Uterus (tissue), 4 donors: ENCODE data around the gene APC2. TPM values are rescaled to one million over a fixed set of nuclear protein-coding genes. Genes with fewer than 3 reads are reported as not detected.

Source experiments
- DNase-seq, 2 donors: peaks; one replicate each; pipeline ENCODE4 v3.0.0-alpha.2; 2019 to 2020
- H3K27ac ChIP-seq, 2 donors: fragments of 200-600 bp; sonication (generic); 1 replicate in 1 of 2; 2 replicates in 1 of 2; pipeline ENCODE4 v1.5.1; 2016 to 2018
- H3K27me3 ChIP-seq, 2 donors: fragments of 200-600 bp; sonication (generic); one replicate each; pipeline ENCODE4 v1.5.1; 2018 to 2019; ENCODE audit warnings: control low read depth in 1 of 2
- H3K36me3 ChIP-seq, 2 donors: fragments of 200-600 bp; sonication (generic); one replicate each; pipeline ENCODE4 v1.5.1; 2019; ENCODE audit warnings: control low read depth in 1 of 2
- H3K4me1 ChIP-seq, 2 donors: fragments of 200-600 bp; sonication (generic); one replicate each; pipeline ENCODE4 v1.5.1; 2018 to 2019; ENCODE audit warnings: control low read depth in 1 of 2
- H3K4me3 ChIP-seq, 2 donors: fragments of 200-600 bp; sonication (generic); 1 replicate in 1 of 2; 2 replicates in 1 of 2; pipeline ENCODE4 v1.5.1; 2018 to 2019; ENCODE audit warnings: mild to moderate bottlenecking in 1 of 2
- H3K9me3 ChIP-seq, 2 donors: fragments of 200-600 bp; sonication (generic); one replicate each; pipeline ENCODE4 v1.5.1; 2019; ENCODE audit warnings: control low read depth in 1 of 2
- POLR2A ChIP-seq, 2 donors: fragments of 450-650 bp; IDR thresholded peaks; one replicate each; pipeline ENCODE4 v1.6.1; 2016; ENCODE audit warnings: antibody characterized with exemption in 2 of 2, mild to moderate bottlenecking in 1 of 2, moderate library complexity in 1 of 2
- intact Hi-C: fragments of 100-400 bp; cut with DNase I; formaldehyde crosslinking; loops from one replicate; pipeline ENCODE4 v1.15.1; 2023; ENCODE audit warnings: low total_unique reads
- total RNA-seq, 4 donors: library from RNA; depleted of rRNA in 3 of 4; stranded (reverse); fragments of >200 nt in 3 of 4; gene quantifications; one replicate each; pipeline versions ENCODE4 v1.1.0 to v1.2.4, GENCODE V29; 2014 to 2023
- TF ChIP-seq, protein P1 (sequence below), 4 experiments: fragments of 200-600 bp in 2 of 4; fragments of 450-650 bp in 2 of 4; sonication (generic) in 2 of 4; IDR thresholded peaks; one replicate each; pipeline ENCODE4 v1.5.1; 2016 to 2019; ENCODE audit warnings: antibody characterized with exemption in 4 of 4, mild to moderate bottlenecking in 2 of 4, moderate library complexity in 1 of 4
- donor health status: DM: yes; HTN: yes; CAD: no.

Gene APC2
- total RNA-seq, 4 donors from 2014 or later: 0.12 to 3.5 (median 0.77) TPM; not detected in 1

DNA sequence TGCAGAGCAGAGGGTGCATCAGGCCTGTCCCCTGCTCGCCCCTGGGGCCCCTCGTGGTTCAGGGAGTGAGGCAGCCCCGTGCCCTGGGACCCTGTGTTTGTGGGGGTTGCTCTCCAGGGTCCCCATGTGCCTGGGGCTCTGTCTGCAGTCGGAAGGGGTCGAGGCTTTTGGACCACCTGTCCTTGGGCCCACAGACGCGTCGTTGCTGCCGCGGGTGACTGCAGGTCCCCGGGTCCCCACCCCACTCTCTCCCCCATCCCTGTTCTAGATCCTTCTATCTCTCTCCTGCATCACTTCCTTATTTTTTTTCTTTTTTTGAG, 38.3 kb downstream of the APC2 start:
- Histone ChIP-seq H3K9me3 (no peaks in the 10 kb centered on the region), H3K4me1 (peaks cover 0 to 6% of the 10 kb centered on the region in 2 donors), H3K4me3 (no peak overlapping the region), H3K36me3 (no peaks in the 10 kb centered on the region), H3K27ac (no peak overlapping the region), H3K27me3 (no peaks in the 10 kb centered on the region)
- TF ChIP-seq POLR2A (IDR thresholded peaks at IDR 0.05): no peak
- TF ChIP-seq, protein P1, sequence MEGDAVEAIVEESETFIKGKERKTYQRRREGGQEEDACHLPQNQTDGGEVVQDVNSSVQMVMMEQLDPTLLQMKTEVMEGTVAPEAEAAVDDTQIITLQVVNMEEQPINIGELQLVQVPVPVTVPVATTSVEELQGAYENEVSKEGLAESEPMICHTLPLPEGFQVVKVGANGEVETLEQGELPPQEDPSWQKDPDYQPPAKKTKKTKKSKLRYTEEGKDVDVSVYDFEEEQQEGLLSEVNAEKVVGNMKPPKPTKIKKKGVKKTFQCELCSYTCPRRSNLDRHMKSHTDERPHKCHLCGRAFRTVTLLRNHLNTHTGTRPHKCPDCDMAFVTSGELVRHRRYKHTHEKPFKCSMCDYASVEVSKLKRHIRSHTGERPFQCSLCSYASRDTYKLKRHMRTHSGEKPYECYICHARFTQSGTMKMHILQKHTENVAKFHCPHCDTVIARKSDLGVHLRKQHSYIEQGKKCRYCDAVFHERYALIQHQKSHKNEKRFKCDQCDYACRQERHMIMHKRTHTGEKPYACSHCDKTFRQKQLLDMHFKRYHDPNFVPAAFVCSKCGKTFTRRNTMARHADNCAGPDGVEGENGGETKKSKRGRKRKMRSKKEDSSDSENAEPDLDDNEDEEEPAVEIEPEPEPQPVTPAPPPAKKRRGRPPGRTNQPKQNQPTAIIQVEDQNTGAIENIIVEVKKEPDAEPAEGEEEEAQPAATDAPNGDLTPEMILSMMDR (IDR thresholded peaks at IDR 0.05): no peak
- DNase-seq: no peak
- intact Hi-C loops: no loop called here

DNA sequence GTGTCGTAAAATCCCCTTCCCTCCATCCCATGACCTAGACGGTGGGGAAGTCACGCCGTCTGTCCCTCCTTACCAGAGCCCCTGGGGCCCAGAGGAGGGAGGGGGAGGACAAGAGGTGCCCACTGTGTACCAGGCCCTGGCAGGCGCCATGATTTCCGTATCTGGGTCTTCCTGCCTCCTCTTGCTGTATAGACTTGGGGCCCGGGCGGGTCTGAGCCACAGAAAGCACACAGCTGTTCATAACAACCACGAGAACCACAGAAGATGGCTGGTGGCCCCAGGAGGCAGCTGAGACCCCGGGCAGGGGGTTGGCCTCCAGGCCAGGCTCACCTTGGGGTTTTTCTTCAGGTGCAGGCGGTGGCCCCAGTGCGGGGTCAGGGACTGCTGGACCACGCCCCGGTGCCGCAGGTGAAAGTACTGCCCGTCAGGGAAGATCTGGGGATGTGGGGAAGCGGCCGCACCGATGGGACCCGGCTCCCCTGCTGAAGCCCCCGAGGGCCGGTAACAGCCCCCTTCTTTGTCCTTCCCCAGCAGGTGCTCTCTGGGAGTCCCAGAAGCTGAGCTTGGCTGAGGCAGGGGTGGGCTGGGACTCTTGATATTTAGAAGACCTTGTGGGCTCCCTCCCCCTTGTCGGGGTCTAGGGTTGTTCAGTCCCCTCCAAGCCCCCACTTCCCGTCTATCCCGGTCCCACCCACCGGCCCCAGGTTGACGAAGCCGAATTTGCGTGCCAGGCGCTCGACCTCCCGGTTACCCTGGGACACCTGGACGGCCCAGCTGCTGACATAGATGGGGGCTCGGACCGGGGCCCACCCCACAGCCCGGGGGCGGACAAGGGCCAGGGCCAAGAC, 39.8 kb downstream of the APC2 start:
- intact Hi-C loops: no loop called here
- H3K27ac ChIP-seq: peak overlapping the region; percentile 69 to 80
- H3K27me3 ChIP-seq: no peaks in the 10 kb centered on the region
- peak overlapping the region; percentile 37 to 45 for H3K4me3 ChIP-seq
- DNase-seq: no peak
- no peak for TF ChIP-seq POLR2A (IDR thresholded peaks at IDR 0.05)
- TF ChIP-seq, protein P1 (IDR thresholded peaks at IDR 0.05): no peak
- no peaks in the 10 kb centered on the region for H3K36me3 ChIP-seq
- peaks cover 0 to 6% of the 10 kb centered on the region in 2 donors for H3K4me1 ChIP-seq
- no peaks in the 10 kb centered on the region for H3K9me3 ChIP-seq

DNA sequence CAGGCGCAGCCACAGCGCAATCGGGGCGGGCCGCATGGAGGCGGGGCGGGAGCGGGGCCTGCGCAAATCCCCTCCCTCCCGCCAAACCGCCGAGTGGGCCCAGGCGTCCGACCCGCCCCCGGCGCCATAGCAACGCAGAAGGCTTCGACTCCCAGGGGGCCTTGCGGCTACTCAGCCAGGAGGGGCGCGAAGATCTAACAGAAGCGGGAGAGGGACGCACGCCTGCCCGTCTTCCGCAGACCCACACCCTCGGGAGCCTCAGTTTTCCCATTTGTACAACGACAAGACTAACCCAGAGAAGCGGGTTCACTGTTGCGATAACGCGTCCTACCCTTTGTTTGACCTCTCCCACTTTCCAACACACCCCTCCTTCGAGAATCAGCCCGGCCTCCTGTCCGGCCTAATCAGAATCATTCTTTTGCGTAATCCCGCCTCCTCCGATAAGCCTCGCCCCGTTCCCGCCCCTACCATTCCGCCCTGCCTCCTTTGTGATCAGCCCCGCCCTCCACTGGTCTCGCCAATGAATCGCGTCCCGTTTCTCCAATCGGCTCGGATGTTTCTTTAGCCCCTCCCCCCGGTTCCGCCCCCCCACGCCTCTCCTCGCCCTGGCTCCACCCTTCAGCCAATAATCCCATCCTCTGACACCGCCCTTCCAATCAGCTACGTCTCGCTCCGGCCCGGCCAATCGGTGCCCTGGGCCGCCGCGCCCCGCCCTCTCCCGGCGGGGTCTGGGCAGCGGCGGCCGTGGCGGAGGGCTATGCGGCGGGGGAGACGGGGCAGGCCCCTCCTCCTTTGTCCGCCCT, 40.6 kb downstream of the APC2 start, which contains the start of gene PCSK4:
Gene PCSK4, minus strand, starts transcription at position 40 of the 803 bp plus-strand sequence. Its CDS starts 4 bp downstream, at position 36.
- no peaks in the 10 kb centered on the region for H3K27me3 ChIP-seq
- peak within 1 kb of the TSS; percentile 44 to 45 for H3K4me3 ChIP-seq
- DNase-seq: peak; percentile 99 to 100
- intact Hi-C loops: no loop called here
- peak within 1 kb of the TSS; percentile 69 to 80 for H3K27ac ChIP-seq
- peaks cover 0 to 6% of the 10 kb centered on the region in 2 donors for H3K4me1 ChIP-seq
- no peaks in the 10 kb centered on the region for H3K9me3 ChIP-seq
- no peaks in the 10 kb centered on the region for H3K36me3 ChIP-seq
- peak in 1 of 2 donors; percentile 40 for TF ChIP-seq POLR2A (IDR thresholded peaks at IDR 0.05)
- TF ChIP-seq, protein P1 (IDR thresholded peaks at IDR 0.05): peak in 1 of 4 experiments; percentile 6

DNA sequence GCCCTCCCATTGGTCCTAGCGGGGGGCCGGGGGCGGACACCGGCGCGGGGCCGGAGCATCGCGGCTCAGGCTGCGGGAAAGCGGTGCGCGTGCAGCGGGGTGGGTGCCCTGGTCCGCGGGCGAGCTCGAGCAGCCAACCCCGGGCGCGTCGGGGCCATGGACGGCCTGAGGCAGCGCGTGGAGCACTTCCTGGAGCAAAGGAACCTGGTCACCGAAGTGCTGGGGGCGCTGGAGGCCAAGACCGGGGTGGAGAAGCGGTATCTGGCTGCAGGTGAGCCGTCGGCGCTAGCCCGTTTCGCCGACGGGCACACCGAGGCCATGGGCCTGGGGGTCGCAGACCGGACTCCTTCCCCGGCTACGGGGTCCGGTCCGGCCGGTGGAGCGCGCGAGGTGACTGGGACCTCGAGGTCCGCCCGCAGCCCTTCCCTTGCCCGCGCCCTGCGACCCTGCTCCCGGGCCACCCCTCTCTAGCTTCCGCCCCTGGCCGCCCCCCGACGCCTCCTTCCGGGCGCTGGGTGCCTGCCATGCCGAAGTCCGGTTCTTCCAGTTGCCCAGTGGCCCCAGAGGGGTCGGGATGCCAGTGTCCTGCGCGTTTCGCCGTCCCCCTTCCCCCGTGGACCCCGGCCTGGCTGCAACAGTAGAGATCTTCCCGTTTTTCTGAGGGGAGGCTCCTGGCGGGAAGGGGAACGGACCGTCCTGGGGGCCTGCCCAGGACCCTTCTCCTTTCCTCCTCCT, 41.4 kb downstream of the APC2 start, which contains the start of gene REEP6:
Gene REEP6, plus strand, starts transcription at position 68 of the 735 bp plus-strand sequence. Its CDS starts 89 bp downstream, at position 157.
- H3K27me3 ChIP-seq: no peaks in the 10 kb centered on the region
- H3K9me3 ChIP-seq: no peaks in the 10 kb centered on the region
- DNase-seq: no peak
- peak within 1 kb of the TSS; percentile 69 to 80 for H3K27ac ChIP-seq
- peak within 1 kb of the TSS; percentile 44 to 45 for H3K4me3 ChIP-seq
- TF ChIP-seq POLR2A (IDR thresholded peaks at IDR 0.05): peak in 1 of 2 donors; percentile 52
- TF ChIP-seq, protein P1 (IDR thresholded peaks at IDR 0.05): no peak
- H3K36me3 ChIP-seq: no peaks in the 10 kb centered on the region
- intact Hi-C loops: no loop called here
- peaks cover 0 to 6% of the 10 kb centered on the region in 2 donors for H3K4me1 ChIP-seq
